ENCODE results near the gene PPARD. TPM values are rescaled to one million over a fixed set of nuclear protein-coding genes. Genes with fewer than 3 reads are reported as not detected.
A peak's percentile ranks its signal among the peaks of the same experiment; 100 is the strongest.
"Not testable (repeated sequence)": the region's sequence is repeated elsewhere in the genome, so short reads cannot be mapped to it uniquely, and the experiment has no call there.

Gene PPARD
- total RNA-seq, 2 donors from 2014 or later, result 21.0 to 27.9 TPM

- H3K4me1 Mint-ChIP-seq; H3K36me3 Mint-ChIP-seq (ENCODE audit: low read depth); H3K4me3 Mint-ChIP-seq; H3K27ac Mint-ChIP-seq; H3K27me3 Mint-ChIP-seq; H3K9me3 Mint-ChIP-seq; ATAC-seq (replicated peaks): not testable (repeated sequence)
These were observed 90.3 kb downstream of the PPARD start for GRCh38 chr6:35432702-35433101.

DNA sequence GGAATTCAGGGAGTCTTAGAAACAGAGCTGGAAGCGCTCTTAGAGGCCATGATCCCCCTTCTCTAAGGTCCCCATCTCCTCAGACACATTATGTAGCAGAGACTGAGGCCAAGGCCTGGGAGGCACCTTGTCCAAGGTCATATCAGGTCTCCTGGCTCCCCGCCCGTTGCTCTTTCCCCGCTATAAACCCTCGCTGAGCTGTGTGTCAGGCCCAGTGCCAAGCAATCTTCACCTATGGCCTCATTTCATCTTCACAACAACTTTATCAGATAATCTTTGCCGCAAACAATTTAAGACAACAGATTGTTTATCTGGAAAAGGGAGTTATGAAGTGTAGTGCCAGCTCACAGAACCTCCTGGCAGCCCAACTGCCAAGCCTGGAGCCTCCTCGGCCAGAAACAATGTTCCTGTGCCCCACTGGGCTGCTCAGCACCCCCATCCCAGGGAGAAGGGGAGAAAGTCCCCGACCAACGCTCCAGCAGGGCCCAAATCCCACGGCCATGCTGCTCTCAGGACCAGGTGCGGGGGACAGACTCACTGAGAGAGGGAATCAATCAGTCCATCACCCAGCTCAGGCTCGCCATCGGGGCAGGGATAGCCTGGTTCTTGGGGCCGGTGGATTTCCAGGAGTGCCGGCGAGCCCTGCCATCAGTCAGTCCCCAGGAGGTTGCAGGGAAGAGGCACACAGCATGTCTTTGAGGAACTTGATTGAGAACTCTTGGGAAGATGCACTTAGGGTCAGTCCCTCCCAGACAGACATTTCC lies 92.9 kb downstream of the PPARD start:
- no peaks in the 10 kb centered on the region for H3K27me3 Mint-ChIP-seq
- H3K4me3 Mint-ChIP-seq, result no peak overlapping the region
- no peak for ATAC-seq (replicated peaks)
- no peak overlapping the region for H3K27ac Mint-ChIP-seq
- no peaks in the 10 kb centered on the region for H3K4me1 Mint-ChIP-seq
- no peaks in the 10 kb centered on the region for H3K36me3 Mint-ChIP-seq (ENCODE audit: low read depth)
- no peaks in the 10 kb centered on the region for H3K9me3 Mint-ChIP-seq

DNA sequence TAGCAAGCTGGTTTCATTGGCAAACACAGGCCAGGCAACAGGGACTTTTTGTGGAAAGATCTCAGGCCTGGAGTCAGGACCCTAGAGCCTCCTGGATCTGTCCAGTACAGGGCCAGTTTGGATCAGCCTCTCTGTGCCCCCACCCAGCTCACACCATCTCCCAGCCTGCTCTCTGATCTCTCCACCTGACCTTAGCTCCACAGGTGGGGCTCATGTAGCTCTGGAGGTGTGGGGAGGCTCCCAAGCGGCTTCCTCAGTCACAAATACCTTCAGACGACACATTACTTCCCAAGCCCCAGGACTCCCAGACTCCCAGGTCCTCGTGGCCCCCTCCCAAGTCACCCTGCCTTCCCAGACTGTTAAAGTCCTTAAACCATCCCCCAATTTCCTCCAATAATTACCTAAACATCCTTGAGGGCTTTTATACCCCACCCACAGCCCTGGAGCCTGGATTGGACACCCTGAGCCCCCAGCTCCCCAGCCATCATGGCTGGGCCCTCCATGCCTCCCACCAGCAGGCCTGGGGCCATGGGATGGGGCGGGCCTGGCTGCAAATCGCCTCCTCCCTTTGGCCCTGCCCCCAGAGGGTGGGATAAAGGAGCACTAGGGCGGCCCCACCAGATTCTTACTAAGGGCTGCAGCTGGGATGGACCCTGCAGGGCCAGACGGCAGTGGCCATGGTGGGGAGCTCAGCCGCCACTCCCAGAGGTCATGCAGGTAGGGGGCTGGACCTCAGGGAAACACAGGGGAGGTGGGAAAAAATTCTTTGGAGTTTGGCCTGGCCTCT lies 93.9 kb downstream of the PPARD start:
- no peaks in the 10 kb centered on the region for H3K27me3 Mint-ChIP-seq
- no peaks in the 10 kb centered on the region for H3K36me3 Mint-ChIP-seq (ENCODE audit: low read depth)
- no peak overlapping the region for H3K4me3 Mint-ChIP-seq
- H3K27ac Mint-ChIP-seq, result no peak overlapping the region
- no peaks in the 10 kb centered on the region for H3K9me3 Mint-ChIP-seq
- ATAC-seq (replicated peaks), result no peak
- no peaks in the 10 kb centered on the region for H3K4me1 Mint-ChIP-seq

GRCh38 chr6:35438378-35439065 lies 96.2 kb downstream of the PPARD start:
- not testable (repeated sequence) for H3K36me3 Mint-ChIP-seq (ENCODE audit: low read depth); H3K27me3 Mint-ChIP-seq; H3K9me3 Mint-ChIP-seq; ATAC-seq (replicated peaks); H3K4me1 Mint-ChIP-seq; H3K4me3 Mint-ChIP-seq
- peak overlapping the region; percentile 58 for H3K27ac Mint-ChIP-seq

DNA sequence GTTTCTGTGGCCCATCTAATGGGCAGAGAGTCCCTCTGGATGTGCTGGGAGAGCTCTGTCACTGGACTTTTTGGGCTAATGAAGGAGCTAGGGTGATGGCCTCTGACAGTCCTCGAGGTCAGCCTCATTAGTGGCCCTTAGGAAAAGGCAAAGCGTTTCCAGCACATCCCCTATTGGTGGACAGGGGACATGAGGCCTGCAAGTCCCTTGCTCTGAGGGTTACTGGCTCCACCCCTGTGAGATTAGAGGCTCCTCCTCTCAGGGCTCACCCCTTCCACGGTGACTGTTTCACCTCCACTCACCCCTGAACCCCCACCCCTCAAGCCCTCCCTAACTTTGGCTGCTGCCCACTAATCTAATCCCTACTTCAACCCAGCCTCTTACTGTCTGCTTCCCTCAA lies 97.0 kb downstream of the PPARD start:
- no peak overlapping the region for H3K4me3 Mint-ChIP-seq
- no peaks in the 10 kb centered on the region for H3K36me3 Mint-ChIP-seq (ENCODE audit: low read depth)
- no peaks in the 10 kb centered on the region for H3K27me3 Mint-ChIP-seq
- no peak for ATAC-seq (replicated peaks)
- peak overlapping the region; percentile 32 for H3K27ac Mint-ChIP-seq
- H3K4me1 Mint-ChIP-seq, result no peaks in the 10 kb centered on the region
- H3K9me3 Mint-ChIP-seq, result no peaks in the 10 kb centered on the region

- Mint-ChIP-seq H3K9me3 (no peaks in the 10 kb centered on the region), H3K4me3 (no peak overlapping the region), H3K4me1 (no peaks in the 10 kb centered on the region), H3K36me3 (ENCODE audit: low read depth) (no peaks in the 10 kb centered on the region), H3K27ac (no peak overlapping the region), H3K27me3 (no peaks in the 10 kb centered on the region)
- ATAC-seq (replicated peaks), result no peak
These were observed 98.8 kb downstream of the PPARD start for GRCh38 chr6:35441205-35441604.

- no peaks in the 10 kb centered on the region for H3K27me3 Mint-ChIP-seq
- no peak for ATAC-seq (replicated peaks)
- no peaks in the 10 kb centered on the region for H3K9me3 Mint-ChIP-seq
- H3K4me1 Mint-ChIP-seq, result no peaks in the 10 kb centered on the region
- H3K4me3 Mint-ChIP-seq, result no peak overlapping the region
- no peaks in the 10 kb centered on the region for H3K36me3 Mint-ChIP-seq (ENCODE audit: low read depth)
- H3K27ac Mint-ChIP-seq, result no peak overlapping the region
These were observed 99.3 kb downstream of the PPARD start for GRCh38 chr6:35441642-35442041.

- H3K4me1 Mint-ChIP-seq, result no peaks in the 10 kb centered on the region
- H3K4me3 Mint-ChIP-seq, result no peak overlapping the region
These were observed 100.3 kb downstream of the PPARD start for GRCh38 chr6:35442693-35443092.

DNA sequence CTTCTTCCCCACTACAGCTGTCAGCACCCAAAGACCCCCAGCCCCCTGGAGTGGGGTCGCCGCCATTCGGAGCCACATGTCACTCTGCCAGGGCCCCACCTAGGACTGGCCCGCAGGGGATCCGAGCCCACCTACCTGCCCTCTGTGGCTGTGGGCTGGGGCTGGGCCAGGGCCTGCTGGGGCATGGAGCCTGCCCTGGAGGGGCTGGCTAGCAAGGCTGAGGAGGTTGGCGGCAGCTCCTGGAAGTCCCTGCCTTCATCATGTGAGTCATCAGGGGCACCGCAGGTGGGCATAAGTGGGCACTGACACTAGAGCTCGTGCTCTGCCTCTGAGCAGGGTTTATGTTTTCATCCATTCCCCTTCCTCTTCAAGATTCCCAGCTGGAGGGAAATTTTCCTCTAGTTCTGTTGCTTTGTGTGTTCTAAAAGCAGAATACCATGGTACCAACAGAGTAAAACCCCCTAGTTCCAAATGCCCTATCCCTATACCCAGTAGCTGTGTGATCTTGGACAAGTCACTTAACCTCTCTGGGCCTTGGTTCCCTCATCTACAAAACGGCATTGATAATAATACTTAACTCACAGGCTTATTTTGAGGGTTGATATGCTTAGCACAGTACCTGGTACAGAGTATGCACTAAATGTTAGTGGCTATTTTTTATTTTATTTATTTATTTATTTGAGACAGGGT lies 101.1 kb downstream of the PPARD start:
- H3K27ac Mint-ChIP-seq, result no peak overlapping the region
- no peaks in the 10 kb centered on the region for H3K9me3 Mint-ChIP-seq
- ATAC-seq (replicated peaks), result no peak
- no peaks in the 10 kb centered on the region for H3K27me3 Mint-ChIP-seq
- H3K36me3 Mint-ChIP-seq (ENCODE audit: low read depth), result no peaks in the 10 kb centered on the region
- H3K4me1 Mint-ChIP-seq, result no peaks in the 10 kb centered on the region
- no peak overlapping the region for H3K4me3 Mint-ChIP-seq

More at GRCh38 chr6:35442693-35443092, 100.3 kb downstream of the PPARD start:
- Mint-ChIP-seq H3K27ac (no peak overlapping the region), H3K27me3 (no peaks in the 10 kb centered on the region), H3K9me3 (no peaks in the 10 kb centered on the region), H3K36me3 (ENCODE audit: low read depth) (no peaks in the 10 kb centered on the region)
- ATAC-seq (replicated peaks), result no peak

- peak; percentile 52 for ATAC-seq (replicated peaks)
- Mint-ChIP-seq H3K4me1 (no peaks in the 10 kb centered on the region), H3K27ac (no peak overlapping the region)
These were observed 103.3 kb downstream of the PPARD start for GRCh38 chr6:35445691-35446090.

GRCh38 chr6:35448191-35448590 lies 105.8 kb downstream of the PPARD start:
- no peak for ATAC-seq (replicated peaks)
- Mint-ChIP-seq H3K4me1 (peaks cover 7% of the 10 kb centered on the region), H3K27ac (no peak overlapping the region), H3K9me3 (no peaks in the 10 kb centered on the region), H3K27me3 (no peaks in the 10 kb centered on the region), H3K36me3 (ENCODE audit: low read depth) (no peaks in the 10 kb centered on the region), H3K4me3 (no peak overlapping the region)

More at GRCh38 chr6:35445691-35446090, 103.3 kb downstream of the PPARD start:
- H3K27me3 Mint-ChIP-seq, result no peaks in the 10 kb centered on the region
- no peaks in the 10 kb centered on the region for H3K9me3 Mint-ChIP-seq
- H3K4me3 Mint-ChIP-seq, result no peak overlapping the region
- H3K36me3 Mint-ChIP-seq (ENCODE audit: low read depth), result no peaks in the 10 kb centered on the region

DNA sequence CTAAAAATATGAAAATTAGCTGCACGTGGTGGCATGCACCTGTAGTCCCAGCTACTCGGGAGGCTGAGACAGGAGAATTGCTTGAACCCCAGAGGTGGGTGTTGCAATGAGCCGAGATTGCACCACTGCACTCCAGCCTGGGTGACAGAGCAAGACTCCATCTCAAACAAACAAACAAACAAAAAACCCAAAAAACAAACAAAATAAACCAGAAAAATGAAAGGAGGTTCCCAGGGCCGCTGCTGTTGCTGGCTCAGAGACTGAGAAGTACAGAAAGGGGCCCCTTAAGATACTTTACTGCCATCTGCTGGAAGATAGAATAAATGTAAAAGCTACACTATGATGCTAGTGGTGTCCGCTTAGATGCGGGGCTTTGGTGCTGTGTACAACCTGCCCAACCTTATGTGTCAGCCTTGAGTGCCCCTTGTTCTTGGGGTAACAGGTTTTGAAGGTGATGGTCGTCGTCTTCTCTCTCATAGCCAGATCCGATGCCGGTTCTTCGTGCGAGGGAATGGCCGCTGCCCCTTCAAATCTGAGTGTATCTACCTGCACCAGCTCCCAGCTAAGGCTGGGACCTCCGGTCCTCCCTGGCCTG lies 107.0 kb downstream of the PPARD start:
- H3K27me3 Mint-ChIP-seq, result no peaks in the 10 kb centered on the region
- H3K27ac Mint-ChIP-seq, result no peak overlapping the region
- no peaks in the 10 kb centered on the region for H3K36me3 Mint-ChIP-seq (ENCODE audit: low read depth)
- H3K4me3 Mint-ChIP-seq, result peak overlapping the region; percentile 20
- ATAC-seq (replicated peaks), result peak; percentile 63
- no peaks in the 10 kb centered on the region for H3K9me3 Mint-ChIP-seq
- H3K4me1 Mint-ChIP-seq, result peaks cover 7% of the 10 kb centered on the region

DNA sequence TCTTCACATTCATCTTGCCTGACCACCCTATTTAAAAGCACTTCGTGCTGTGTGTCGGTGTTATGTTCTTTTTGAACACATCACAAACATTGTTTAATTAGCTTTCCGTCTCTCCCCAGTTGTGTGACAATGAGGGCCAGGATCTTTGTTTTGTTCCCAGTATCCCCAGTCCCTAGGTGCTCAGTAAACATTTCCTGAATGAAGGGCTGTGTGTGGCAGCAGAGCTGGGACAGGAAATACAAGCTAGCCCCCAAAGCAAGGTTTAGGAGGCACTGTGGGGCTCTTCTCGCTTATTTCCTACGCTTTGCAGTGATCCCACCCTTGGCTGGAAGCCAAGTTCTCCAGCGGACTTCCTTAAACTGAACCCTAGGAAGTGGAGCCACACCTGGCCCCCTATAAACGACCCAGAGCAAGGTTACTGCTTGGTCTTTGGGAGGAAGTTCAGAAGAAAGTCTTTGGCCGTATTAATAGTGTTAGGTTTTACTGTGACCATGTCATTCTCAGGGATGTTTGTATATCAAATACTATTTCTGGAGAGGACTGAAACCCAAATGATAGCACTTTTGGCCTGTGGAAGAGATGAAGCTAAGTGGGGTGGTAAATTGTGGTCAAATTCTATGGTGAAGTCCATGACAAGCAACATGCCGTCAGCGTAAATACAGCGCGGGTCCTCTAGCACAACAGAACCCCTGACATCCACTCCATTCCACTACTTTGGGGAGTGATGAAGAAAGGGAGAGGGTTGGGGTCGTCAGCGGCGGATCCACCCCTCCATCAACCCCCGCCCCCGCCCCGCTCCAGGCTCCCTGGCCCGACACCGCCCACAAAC lies 109.2 kb downstream of the PPARD start:
- peaks cover 15% of the 10 kb centered on the region for H3K36me3 Mint-ChIP-seq (ENCODE audit: low read depth)
- peaks cover 7% of the 10 kb centered on the region for H3K4me1 Mint-ChIP-seq

More for the DNA sequence above, 109.2 kb downstream of the PPARD start:
- no peak for ATAC-seq (replicated peaks)
- H3K9me3 Mint-ChIP-seq, result no peaks in the 10 kb centered on the region
- no peaks in the 10 kb centered on the region for H3K27me3 Mint-ChIP-seq
- peak overlapping the region; percentile 89 for H3K4me3 Mint-ChIP-seq
- peak overlapping the region; percentile 25 for H3K27ac Mint-ChIP-seq
